Stimulated activated CD4-positive, alpha-beta T cell treated with anti-CD3 and anti-CD28 coated beads, TNF-alpha, amount 100 ng/mL, for 1 hour (primary cell): Measurements from ENCODE around the gene HHEX.

Experiments
- DNase-seq, 3 donors: peaks; one replicate each; pipeline ENCODE4 v3.0.0-alpha.2; 2020; ENCODE audit warnings: low read depth in 3 of 3, low spot score in 1 of 3

Gene HHEX

DNA sequence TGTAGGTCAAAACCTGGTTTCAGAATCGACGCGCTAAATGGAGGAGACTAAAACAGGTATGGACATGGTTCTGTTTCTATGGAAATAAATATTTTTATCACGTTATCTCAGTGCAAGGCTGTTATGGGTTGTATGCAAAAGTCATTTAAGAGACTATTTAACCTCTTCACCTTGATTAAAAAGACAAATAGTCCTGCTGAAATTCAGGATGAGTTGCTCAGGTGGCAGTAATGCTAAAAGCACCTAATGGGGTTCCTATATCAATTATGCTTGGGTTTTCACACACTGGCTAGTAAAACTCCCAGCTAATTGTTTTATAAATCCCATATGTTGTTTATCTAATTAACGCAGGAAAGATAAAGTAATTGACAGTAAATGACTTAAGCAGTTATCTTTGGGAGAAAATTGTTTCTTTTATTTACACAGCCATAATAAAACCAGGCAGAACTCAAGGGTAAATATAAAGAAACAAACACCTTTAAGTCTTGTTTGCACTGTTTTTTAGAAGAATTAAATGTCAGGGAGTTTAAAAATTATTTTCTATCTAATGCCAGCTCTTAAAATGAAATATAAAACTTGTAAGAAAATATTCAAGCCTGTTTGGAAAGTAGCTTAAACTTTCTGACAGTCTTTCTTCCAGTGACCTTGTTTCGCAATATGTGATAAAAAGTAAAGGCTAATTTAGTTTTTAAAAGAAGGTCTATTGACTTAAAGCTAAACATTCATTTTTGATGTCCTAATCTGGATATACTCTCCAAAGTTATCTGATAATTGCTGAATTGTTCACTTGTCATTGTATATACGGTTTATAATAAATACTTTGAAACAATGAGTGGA is 3.2 kb downstream of the HHEX start:
- no peak for DNase-seq

- DNase-seq = no peak
Observed at GRCh38 chr10:92693534-92693893, 3.8 kb downstream of the HHEX start.

- DNase-seq = no peak
Observed at GRCh38 chr10:92695679-92696605, 6.2 kb downstream of the HHEX start.

GRCh38 chr10:92696606-92697383 is 7.0 kb downstream of the HHEX start:
- no peak for DNase-seq

DNA sequence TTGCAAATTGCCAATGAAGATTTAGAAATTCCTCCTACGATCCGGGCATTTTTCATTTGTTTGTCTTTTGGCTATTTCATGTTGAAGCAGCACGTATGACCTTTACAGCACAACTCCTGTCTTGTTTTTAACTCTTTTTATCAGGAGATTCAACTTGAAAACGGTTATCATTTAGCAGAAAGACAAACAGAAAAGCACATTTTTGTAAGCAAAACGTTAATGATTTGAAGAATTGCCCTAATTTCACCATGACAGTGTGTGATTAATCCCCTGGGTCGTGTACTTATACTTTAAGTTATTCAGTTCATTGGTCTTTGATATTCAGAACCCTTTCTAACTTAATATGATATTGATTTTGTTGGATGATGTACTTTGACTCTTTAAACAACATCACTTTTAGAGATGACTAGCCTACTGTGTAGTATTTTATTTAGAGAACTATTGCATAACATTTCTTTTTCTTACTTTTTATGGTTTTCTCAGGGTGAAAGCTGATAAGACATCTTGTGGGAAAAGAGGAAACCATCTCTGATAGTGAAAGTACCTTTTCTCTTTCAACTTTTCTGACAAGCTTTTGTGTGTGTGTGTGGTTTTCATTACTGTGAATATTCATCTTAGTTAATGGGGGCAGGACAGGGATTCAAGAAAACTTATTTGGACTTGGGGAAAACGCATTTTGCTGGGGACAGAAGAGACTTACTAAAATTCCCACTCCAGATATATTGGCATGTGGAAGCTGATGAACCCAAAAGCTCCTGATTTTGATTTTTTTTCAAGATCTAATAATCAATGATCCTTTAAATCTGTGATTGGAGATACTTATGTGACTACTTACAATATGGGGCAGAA is 8.1 kb downstream of the HHEX start:
- DNase-seq = no peak

DNA sequence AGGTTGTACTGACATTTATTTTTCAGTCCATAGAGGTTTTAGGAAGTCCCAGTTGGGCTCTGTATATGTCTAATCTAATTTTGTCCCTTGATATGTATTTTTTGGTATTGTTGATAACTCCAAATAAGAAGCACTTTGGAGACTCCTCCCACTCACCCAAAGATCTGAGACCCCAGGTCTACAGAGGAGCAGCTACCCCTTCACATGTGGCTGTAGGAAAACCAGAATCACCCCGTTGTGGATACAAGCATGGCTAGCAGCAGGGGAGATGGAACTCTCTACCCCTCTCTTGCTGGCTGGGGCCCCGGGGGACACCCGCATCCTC is 9.4 kb downstream of the HHEX start:
- DNase-seq = no peak

- no peak for DNase-seq
Observed at GRCh38 chr10:92699518-92700381, 10.0 kb downstream of the HHEX start.

- DNase-seq = no peak
Observed at GRCh38 chr10:92702301-92702916, 12.7 kb downstream of the HHEX start.

DNA sequence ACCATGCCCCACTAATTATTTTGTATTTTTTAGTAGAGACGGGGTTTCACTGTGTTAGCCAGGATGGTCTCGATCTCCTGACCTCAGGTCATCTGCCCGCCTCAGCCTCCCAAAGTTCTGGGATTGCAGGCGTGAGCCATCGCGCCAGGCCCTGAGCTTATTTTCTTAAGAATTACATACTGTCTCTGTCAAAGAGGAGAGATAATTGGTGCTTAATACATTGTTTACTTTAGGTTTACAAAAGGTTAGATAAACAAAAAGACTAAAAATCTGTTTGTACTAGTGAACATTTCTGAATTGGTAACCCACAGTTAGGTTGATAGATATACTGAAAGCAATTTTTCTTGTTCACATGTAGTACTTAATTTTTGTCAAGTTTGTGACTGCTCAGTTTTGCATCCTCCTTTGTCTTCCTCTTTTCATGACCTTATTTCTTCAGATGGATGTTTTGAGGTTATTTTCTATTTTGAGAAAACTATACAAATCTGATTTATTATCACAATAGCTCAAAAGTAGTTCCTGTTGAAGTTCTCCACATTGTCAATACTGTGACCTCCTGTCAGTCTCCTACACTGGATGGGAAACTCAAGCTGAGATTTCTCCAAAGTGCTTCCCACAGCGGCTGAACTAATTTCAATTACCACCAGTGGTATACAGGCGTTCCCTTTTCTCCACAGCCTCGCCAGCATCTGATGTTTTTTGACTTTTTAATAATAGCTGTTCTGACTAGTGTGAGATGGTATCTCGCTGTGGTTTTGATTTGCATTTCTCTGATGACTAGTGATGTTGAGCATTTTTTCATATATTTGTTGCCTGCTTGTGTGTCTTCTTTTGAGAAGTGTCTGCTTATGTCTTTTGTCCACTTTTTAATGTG is 22.5 kb downstream of the HHEX start:
- no peak for DNase-seq

- no peak for DNase-seq
Observed at GRCh38 chr10:92714152-92714845, 24.5 kb downstream of the HHEX start.

- no peak for DNase-seq
Observed at GRCh38 chr10:92714872-92715271, 25.1 kb downstream of the HHEX start.

- DNase-seq = no peak
Observed at GRCh38 chr10:92719991-92720830, 30.5 kb downstream of the HHEX start.

DNA sequence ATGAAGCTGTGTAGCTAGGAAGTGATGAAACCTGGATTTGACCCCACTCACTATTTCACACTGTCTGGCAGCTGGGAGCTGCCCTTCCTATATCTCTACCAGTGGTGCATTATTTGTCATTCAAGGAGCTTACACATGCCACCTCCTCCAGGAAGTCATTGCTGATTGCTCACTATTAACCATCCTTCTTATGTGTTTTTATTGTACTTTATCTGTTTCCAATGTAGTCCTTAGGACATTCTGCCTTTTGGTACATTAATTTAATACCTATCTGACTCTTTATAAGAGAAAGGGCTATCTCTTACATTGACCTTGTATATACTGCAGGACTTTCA is 31.0 kb downstream of the HHEX start:
- DNase-seq = no peak

DNA sequence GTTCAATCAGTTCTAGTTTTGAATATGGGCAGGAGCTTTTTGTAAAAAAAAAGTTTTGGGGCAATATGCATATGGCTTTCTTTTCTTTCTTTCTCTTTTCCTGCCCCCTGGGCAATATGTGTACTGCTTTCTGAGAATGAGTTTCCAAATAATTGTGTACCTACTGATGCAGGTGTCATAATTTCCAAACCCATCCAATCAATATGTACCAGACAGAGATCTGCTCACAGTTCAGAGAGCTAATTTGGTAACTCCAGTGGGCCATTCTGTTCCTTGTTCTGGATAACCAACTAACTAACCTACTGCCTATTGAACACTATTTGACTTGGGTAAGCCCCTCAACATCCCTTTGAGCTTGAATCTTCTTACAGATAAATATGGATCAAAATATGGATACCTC is 32.6 kb downstream of the HHEX start:
- DNase-seq = no peak

GRCh38 chr10:92727141-92727540 is 37.4 kb downstream of the HHEX start:
- no peak for DNase-seq

- DNase-seq = no peak
Observed at GRCh38 chr10:92727550-92727949, 37.8 kb downstream of the HHEX start.

GRCh38 chr10:92729886-92730285 is 40.1 kb downstream of the HHEX start:
- no peak for DNase-seq
